ENCODE data around the gene NDST3. TPM values are rescaled to one million over a fixed set of nuclear protein-coding genes. Genes with fewer than 3 reads are reported as not detected.

The NDST3 gene
- total and polyA plus RNA-seq, 12 donors = 0.10 to 0.70 (median 0.35) TPM; not detected in 3

DNA sequence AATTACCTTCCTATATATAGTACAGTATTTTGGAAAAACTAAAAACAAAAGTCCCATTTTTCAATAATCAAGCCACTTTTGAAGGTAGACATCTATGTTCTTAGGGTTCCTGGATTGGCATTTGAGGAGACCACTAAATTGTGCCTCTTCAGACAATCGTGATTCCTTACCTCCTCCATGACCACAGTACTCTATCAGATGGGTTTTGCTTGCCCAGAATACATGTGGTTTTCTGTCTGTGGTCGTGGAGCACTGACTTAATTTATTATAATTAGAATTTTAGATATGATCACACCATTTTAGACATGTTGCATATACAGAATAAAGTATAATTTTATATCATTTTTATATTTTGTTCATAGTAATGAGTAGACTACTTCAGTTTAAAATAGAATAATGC lies 67.9 kb downstream of the NDST3 start:
- H3K36me3 ChIP-seq (replicated peaks in 1 of 2) = no peaks in the 10 kb centered on the region
- no peaks in the 10 kb centered on the region for H3K4me1 ChIP-seq (replicated peaks in 1 of 2)
- DNase-seq = no peak
- no peaks in the 10 kb centered on the region for H3K27me3 ChIP-seq
- no peak for TF ChIP-seq POLR2A (IDR thresholded peaks at IDR 0.05)
- TF ChIP-seq, protein P1, sequence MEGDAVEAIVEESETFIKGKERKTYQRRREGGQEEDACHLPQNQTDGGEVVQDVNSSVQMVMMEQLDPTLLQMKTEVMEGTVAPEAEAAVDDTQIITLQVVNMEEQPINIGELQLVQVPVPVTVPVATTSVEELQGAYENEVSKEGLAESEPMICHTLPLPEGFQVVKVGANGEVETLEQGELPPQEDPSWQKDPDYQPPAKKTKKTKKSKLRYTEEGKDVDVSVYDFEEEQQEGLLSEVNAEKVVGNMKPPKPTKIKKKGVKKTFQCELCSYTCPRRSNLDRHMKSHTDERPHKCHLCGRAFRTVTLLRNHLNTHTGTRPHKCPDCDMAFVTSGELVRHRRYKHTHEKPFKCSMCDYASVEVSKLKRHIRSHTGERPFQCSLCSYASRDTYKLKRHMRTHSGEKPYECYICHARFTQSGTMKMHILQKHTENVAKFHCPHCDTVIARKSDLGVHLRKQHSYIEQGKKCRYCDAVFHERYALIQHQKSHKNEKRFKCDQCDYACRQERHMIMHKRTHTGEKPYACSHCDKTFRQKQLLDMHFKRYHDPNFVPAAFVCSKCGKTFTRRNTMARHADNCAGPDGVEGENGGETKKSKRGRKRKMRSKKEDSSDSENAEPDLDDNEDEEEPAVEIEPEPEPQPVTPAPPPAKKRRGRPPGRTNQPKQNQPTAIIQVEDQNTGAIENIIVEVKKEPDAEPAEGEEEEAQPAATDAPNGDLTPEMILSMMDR (IDR thresholded peaks at IDR 0.05) = no peak
- intact Hi-C loops (cut with DNase I) = no loop called here
- 42 to 62% (median 51%) methylated on average over 2 of the region's 2 CpGs for WGBS, 4 donors
- H3K27ac ChIP-seq = no peak overlapping the region
- no peak overlapping the region for H3K4me3 ChIP-seq
- H3K9me3 ChIP-seq (replicated peaks in 1 of 3) = no peaks in the 10 kb centered on the region

DNA sequence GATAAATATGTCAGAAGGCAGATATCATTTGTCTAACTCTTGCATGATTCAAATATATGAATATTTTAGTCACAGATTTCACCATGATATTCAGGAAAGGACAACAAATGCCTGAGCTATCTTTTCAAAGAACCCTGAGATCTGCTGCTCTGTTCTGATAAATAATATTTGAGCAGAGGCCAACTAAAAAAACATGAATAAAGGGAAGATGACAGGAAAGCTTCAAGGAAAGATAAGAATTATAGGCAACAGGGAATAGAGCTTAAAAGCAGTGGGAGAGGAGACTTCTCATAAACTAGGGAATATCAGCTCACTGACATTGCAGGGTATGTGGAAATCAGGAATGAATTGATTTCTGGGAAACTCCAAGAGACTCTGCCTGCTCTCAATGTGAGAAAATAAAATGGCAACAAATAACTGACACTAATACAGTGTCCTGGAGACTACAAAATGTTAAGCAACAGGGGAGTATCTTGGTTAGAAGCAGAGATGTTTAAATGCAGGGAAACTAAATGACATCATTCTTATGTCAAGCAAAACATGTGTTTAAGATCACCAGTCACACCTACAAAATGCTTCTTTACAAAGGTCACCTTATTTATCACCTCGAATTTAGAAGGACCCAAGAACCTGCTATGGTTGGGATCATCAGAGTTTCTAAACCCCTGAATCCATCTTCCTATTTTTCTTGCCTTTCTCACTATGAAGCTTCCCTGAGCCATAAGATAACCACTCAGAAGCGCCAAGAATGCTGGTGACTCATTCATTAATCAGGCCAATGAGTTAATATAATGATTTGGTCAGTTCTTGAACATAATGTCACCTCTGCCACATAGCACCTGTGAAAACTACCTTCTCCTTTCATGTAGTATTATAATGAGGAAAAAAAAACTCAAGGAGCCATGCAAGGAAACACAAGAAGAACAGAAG lies 78.1 kb downstream of the NDST3 start:
- Histone ChIP-seq H3K9me3 (replicated peaks in 1 of 3) (no peaks in the 10 kb centered on the region), H3K27me3 (no peaks in the 10 kb centered on the region), H3K36me3 (replicated peaks in 1 of 2) (no peaks in the 10 kb centered on the region), H3K4me3 (no peak overlapping the region), H3K27ac (no peak overlapping the region), H3K4me1 (replicated peaks in 1 of 2) (no peaks in the 10 kb centered on the region)
- whole genome bisulfite sequencing, 4 donors = 46 to 67% (median 53%) methylated on average over 2 of the region's 2 CpGs
- TF ChIP-seq, protein P1 (IDR thresholded peaks at IDR 0.05) = no peak
- no peak for TF ChIP-seq POLR2A (IDR thresholded peaks at IDR 0.05)
- intact Hi-C loops (cut with DNase I) = no loop called here
- no peak for DNase-seq

DNA sequence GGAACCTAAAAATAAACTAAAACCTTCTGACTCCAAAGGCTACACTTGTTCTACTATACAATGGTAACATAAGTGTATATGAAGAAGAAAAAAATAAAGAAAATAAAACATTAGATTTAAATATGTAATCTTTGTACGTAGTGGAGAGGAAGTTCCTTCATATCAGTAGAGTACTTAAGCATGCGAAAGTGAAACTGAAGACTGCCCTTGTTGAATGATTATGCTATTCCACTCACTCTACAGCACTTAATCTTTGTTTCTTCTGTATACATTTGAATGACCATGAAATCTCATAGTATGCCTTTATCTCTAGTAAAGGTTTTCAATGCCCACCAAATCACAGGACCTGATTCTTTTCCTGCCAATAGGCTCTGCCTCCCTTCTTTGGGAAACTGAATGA lies 78.9 kb downstream of the NDST3 start:
- 20 to 32% (median 28%) methylated on average over 2 of the region's 2 CpGs for WGBS, 4 donors
- no peaks in the 10 kb centered on the region for H3K9me3 ChIP-seq (replicated peaks in 1 of 3)
- no peaks in the 10 kb centered on the region for H3K36me3 ChIP-seq (replicated peaks in 1 of 2)
- TF ChIP-seq POLR2A (IDR thresholded peaks at IDR 0.05) = no peak
- TF ChIP-seq, protein P1 (IDR thresholded peaks at IDR 0.05) = no peak
- H3K27ac ChIP-seq = no peak overlapping the region
- H3K27me3 ChIP-seq = no peaks in the 10 kb centered on the region
- intact Hi-C loops (cut with DNase I) = no loop called here
- no peaks in the 10 kb centered on the region for H3K4me1 ChIP-seq (replicated peaks in 1 of 2)
- no peak for DNase-seq
- no peak overlapping the region for H3K4me3 ChIP-seq

DNA sequence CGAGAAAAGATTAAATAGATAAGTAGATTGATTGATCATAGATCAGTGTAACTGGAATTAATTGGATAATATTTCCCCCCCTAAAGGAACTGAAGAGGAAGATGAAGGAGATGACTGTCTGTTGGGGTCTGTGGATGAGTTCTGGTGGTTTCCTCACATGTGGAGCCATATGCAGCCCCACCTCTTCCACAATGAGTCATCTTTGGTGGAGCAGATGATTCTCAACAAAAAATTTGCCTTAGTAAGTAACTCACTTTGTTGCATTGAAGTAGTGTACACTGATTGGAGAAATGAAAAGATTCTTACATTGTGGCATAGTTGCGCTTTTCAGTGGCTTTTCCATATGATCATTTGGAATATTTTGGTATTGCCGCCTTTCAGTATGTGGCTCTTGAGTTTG lies 80.4 kb downstream of the NDST3 start:
- no peaks in the 10 kb centered on the region for H3K36me3 ChIP-seq (replicated peaks in 1 of 2)
- no peak for TF ChIP-seq POLR2A (IDR thresholded peaks at IDR 0.05)
- TF ChIP-seq, protein P1 (IDR thresholded peaks at IDR 0.05) = no peak
- H3K27ac ChIP-seq = no peak overlapping the region
- H3K9me3 ChIP-seq (replicated peaks in 1 of 3) = no peaks in the 10 kb centered on the region
- intact Hi-C loops (cut with DNase I) = no loop called here
- 82 to 85% (median 83%) methylated on average over 3 of the region's 3 CpGs for WGBS, 4 donors
- H3K4me3 ChIP-seq = no peak overlapping the region
- no peak for DNase-seq
- H3K4me1 ChIP-seq (replicated peaks in 1 of 2) = no peaks in the 10 kb centered on the region
- no peaks in the 10 kb centered on the region for H3K27me3 ChIP-seq

Data from adrenal gland (tissue), 12 donors.